Activated naive CD4-positive, alpha-beta T cell treated with Interleukin-2 at 50 U/mL for 16 hours (primary cell): Measurements from ENCODE around the gene PPP1R9B.
A peak's percentile ranks its signal among the peaks of the same experiment; 100 is the strongest.

Experiments
- DNase-seq: peaks from one replicate; pipeline ENCODE4 v3.0.0-alpha.2; 2020

The PPP1R9B gene

GRCh38 chr17:50154604-50155003, 4.1 kb upstream of the PPP1R9B start:
- DNase-seq: no peak

- no peak for DNase-seq
Observed at GRCh38 chr17:50153650-50154575, 3.4 kb upstream of the PPP1R9B start.

- DNase-seq: no peak
Observed at GRCh38 chr17:50152736-50153135, 2.3 kb upstream of the PPP1R9B start.

GRCh38 chr17:50151937-50152547, 1.6 kb upstream of the PPP1R9B start:
- peak; percentile 56 for DNase-seq

GRCh38 chr17:50151041-50151936, 812 bp upstream of the PPP1R9B start:
- peak; percentile 88 for DNase-seq

- peak; percentile 63 for DNase-seq
Observed at GRCh38 chr17:50149417-50150353, 792 bp downstream of the PPP1R9B start.

- DNase-seq: no peak
Observed at GRCh38 chr17:50149091-50149416, 1.4 kb downstream of the PPP1R9B start.

GRCh38 chr17:50148226-50149090, 2.0 kb downstream of the PPP1R9B start:
- peak; percentile 85 for DNase-seq

- no peak for DNase-seq
Observed at GRCh38 chr17:50147841-50148225, 2.6 kb downstream of the PPP1R9B start.

GRCh38 chr17:50146927-50147665, 3.4 kb downstream of the PPP1R9B start:
- no peak for DNase-seq

- no peak for DNase-seq
Observed at GRCh38 chr17:50146230-50146926, 4.1 kb downstream of the PPP1R9B start.

GRCh38 chr17:50145532-50146229, 4.8 kb downstream of the PPP1R9B start:
- no peak for DNase-seq

GRCh38 chr17:50144845-50145531, 5.5 kb downstream of the PPP1R9B start:
- DNase-seq: no peak

- DNase-seq: no peak
Observed at GRCh38 chr17:50144355-50144754, 6.1 kb downstream of the PPP1R9B start.

- DNase-seq: no peak
Observed at GRCh38 chr17:50143461-50144176, 6.9 kb downstream of the PPP1R9B start.

GRCh38 chr17:50141745-50142110, 8.7 kb downstream of the PPP1R9B start:
- no peak for DNase-seq

GRCh38 chr17:50141026-50141744, 9.3 kb downstream of the PPP1R9B start:
- no peak for DNase-seq
